ENCODE data around the gene SALL2.
A peak's percentile ranks its signal among the peaks of the same experiment; 100 is the strongest.

SALL2 gene

DNA sequence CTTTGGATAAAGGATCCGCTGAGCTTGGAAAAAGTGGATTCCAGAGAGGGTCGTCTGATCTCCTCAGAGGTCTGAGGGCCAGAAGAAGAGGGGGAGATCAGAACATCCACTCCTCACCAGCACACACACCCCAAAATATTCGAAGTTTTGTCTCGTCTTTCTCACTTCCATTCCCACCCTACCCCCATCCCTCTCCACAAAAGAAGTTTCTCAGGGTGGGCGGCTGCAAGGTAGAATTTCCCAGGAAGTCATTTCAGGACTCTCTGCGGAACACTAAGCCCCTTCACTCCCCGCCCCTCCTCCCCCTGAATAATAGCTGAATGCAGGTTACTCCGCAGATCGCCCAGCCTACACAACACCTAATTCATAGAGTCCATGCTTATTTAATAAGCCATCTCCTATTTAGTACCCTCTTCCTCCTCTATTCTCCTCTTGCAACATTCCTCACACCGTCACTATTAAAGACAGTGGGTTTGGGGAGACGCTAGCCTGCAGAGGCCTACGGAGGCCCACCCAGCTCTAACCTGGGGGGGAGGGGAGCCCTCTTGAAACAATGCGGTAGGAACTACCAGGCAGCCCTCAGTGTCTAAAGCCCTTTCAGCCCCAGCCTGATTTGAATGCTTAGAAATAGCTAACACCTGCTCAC is 649 bp upstream of the SALL2 start:
- DNase-seq = peak; percentile 72

DNA sequence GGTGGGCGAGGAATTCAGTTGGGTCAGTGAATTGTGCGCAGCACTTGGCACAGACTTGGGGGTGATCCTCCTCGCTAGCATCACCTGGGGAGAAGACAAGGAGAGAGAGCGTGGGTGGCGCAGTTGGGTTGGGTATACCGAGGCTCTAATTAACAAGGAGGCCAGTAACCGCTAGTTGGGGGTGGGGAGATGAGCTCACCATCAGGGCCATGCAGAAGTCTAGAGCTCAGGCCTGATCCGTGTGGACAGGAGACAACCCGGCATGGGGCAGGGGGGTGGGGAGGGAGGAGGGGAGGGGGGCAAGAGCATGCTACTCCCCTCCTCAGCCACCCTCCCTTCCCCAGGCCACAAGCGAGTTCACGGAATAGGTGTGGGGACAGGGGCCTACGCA is 580 bp downstream of the SALL2 start:
- DNase-seq = no peak

DNA sequence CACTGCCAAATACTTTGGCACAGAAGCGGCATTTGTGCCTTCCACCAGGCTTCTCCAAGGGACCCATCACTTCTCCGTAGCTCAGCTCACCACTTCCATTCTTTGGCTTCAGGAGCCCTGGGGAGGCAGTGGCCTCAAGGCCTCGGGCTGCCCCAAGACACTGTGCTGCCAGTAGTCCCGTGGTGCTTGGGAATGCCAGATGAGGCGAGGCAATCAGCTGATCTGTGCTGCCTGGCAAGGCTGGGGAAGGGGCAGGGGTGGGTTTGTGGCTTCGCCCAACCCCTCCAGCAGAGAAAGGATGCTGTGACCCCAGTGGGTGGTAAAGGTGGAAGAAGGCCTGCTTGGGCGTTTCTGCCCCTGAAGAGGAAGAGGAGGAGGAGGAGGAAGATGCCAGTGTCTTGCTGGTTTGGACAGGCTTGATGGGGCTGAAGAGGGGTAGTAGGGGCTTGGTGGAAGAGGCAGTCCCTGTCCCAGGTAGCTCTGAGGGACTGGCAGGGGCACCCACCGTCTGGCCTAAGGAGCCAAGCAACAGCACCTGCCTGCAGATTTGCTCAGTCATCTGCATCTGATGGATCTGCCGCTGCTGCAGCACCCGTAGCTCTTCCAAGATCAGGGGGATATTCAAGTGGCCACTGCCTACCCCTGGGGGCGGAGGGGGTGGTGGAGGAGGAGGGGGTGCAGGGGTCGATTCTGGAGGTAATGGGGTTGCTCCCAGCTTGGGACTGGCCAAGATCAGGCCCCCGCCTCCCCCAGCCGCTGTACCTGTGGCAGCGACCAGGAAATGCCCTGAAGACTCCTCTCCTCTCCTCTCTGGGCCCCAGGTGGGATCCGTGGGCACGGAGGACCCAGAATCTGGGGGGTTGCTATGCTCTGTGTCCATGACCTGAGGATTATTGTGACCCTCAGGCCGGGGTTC is 1.3 kb downstream of the SALL2 start:
- DNase-seq = no peak

DNA sequence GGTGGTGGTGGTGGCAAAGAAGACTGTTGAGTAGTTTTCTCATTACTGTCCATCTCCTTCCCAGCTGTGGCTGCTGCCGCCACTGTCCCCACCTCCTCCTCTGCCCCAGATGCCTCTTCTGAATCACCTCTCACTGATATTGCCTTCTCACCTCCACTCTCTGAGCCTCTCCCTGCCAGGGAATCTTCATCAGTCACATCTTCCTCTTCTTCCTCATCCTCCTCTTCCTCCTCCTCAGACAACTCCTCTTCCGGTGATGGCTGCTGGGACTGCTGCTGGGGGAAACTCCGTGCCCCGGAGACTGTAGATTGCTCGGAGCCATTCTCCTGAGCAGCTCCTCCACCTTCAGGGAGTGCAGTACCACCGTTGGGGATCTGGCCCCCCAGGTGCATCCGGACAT is 2.9 kb downstream of the SALL2 start:
- DNase-seq = no peak

DNA sequence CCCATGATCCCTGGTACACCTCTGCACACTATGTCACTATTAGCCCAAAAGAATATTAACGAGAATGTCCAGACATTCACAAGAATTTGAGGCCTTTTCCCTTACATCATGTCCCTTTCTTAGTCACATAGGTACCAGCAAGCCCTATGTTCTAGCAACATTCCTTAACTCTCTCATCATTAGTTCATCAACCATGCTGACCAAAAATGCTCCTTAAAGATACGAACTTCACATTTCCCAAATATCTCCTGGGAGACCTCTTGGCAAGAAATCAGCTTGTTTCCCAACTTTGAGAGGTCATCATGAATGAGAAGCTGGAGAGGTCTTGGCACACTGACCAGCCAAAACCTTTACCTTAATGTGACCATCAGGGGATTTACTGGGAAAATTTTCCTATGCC is 4.6 kb downstream of the SALL2 start:
- no peak for DNase-seq

DNA sequence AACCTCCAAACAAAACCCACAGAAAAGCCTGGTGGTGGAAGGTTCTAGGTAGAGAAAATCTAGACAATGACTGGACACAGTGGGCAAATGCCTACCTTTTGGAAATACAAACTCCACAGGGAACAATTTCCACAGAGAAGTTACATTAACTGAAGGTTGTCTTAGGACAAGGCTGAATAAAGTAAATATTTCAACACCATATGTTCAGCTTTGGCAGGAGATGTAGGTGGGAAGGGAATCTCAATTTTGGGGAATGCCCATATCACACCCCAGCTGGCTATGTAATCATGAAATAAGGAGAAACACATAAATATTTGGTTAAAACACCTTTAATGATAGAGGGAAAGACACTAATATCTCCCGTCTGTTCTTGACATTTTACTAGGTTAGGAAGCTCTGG is 5.4 kb downstream of the SALL2 start:
- DNase-seq = no peak

DNA sequence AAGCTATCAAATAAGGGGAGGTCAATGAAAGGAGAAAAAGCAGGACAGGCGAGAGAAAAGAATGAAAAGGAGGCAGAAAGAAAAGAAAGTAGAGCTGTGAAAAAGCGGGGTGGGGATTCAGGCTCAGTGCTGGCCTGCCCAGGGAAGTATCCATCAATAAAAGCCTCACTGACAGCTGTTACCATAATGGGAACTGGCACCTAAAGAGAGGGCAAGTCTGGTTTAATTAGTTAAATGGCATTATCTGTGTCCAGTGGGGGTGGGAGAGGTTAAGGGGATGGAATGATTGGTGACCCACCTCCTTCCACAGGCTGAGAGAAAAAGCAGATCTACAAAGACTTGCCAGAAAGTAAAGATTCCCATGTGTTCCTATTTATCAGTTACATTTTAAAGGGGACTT is 7.4 kb downstream of the SALL2 start:
- no peak for DNase-seq

DNA sequence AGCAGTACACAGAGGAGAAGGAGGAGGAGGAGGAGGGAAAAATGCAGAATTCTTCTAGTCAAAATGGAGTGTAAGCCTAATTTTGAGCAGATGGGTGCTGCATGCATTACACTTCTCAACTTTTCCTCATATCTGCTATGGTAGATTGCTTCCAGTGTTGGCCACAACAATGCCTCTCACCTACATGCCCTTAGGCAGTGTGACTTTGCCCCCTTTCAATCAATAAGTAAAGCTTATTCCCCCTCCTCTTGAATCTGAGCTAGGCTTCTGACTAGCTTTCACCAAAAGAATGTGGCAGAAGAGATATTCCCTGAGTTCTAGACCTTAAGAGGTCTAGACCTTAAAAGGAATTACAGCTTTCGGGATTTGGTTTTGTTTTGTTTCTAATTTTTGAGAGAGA is 11.8 kb downstream of the SALL2 start:
- DNase-seq = no peak

DNA sequence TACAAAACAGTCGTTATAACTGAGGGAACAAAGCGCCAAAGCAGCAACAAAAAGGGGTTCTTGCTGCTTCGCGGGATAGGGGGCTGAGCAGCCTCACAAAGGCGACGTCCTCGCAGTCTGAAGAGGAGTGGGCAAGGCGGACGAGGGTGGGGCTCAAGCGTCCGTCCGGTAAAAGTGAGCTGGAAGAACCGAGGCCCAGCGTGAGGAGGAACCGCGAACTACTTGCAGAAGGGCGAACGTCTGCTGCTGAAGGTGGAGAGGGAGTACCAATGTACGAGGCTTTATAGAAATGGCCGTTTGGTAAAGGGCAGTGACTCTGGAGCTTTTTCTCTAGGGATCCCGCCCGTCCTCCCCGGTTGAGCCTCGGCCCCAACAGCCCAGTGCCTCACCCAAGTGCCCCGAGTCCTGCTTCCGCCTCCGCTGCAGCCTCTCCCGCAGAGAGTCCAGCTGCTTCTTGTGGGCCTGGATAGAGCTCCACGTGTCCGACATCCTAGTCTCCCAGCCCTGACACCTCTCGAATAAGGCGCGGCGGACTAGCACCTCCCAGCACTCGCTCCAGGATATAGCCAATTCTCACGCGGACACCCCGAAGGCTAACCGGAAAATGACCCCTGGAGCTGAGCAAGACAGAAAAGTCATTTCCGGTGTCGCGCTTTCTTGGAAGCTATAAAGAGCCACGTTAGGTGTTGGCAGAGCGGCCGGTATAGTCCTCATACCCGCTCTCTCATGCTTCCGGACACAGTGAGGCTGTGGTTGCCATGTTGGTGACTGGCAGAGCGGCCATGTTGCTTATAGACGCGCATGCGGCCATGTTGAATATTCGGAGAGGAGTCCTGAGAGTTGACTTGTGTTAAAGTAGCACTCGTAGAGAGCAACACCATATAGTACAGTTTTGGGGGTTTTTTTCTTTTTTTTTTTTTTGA is 15.2 kb downstream of the SALL2 start, which contains the start of gene METTL3:
Gene METTL3, minus strand, starts transcription at position 606 of the 923 bp plus-strand sequence. Its CDS starts 117 bp downstream, at position 489.
- peak; percentile 99 for DNase-seq

DNA sequence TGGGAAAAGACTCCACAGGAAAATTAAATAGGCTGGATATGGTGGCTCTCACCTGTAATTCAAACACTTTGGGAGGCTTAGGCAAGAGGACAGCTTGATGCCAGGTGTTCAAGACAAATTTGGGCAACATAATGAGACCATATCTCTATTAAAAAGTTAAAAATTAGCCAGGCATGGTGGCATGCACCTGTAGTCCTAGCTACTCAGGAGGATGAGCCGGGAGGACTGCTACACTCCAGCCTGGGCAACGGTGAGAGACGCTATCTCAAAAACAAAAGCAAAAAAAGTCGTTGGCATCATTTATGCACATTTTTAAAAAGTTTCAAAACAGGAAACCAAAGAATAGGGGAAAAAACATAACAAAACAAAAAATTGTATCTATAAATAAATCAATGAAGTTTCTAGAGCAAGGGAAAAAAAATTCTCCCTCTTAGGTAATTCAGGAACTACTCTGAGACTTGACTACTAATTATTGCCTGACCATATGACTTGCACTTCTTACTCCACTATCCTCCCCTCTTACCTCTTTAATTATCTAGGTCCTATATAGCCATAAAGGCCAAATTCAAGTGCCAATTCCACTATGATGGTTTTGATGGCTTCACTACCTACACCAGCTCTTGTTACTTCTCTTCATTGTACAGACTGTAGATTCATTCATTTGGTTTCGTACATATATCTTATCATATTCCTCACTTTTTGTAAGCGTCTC is 16.6 kb downstream of the SALL2 start:
- no peak for DNase-seq

DNA sequence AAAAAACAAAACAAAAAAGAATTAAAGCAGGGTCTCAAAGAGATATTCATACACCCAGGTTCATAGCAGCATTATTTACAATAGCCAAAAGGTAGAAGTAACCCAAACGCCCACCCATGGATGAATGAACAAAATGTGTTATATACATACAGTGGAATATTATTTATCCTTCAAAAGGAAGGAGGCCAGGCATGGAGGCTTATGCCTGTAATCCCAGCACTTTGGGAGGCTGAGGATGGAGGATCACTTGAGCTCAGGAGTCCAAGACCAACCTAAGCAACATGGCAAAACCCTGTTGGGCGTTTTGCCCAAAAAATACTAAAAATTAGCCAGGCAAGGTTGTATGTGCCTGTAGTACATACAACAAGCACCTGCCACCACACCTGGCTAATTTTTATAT is 19.6 kb downstream of the SALL2 start:
- DNase-seq = no peak

DNA sequence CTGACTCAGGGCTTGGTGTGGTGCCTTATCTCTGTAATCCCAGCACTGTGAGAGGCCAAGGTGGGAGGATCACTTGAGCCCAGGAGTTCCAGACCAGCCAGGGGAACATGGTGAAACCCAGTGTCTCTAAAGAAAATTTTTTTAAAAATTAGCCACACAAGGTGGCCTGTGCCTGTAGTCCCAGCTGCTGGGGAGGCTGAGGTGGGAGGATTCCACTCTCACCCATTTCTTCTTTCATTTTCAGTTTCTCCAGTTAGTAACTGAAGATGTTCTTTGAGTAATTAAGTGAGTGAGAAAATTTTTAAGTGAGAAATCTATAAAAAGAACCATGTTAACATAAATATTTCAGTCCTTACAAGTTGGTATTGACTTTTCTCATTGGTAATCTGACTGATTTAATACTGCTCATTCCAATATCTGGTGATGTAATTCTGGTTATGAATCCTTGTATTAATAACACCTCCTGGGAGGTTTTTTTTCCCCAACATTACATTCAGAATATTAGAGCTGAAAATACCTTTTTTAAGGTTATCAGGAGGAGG is 21.1 kb downstream of the SALL2 start:
- DNase-seq = no peak

DNA sequence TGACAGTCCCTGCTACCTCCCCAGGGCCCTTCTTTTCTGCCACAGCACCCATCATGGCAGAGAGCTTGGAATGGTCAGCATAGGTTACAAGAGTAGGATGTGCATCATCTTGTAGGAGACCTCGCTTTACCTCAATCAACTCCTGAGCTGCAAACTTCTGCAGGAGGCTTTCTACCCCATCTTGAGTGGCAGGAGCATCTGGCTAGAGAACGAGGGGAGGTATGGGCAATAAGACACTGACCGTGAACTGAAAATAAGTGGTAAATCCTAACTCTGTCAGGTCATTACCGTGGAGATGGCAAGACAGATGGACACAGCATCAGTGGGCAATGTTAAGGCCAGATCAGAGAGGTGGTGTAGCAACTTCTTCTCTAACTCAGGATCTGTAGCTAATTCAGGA is 22.8 kb downstream of the SALL2 start:
- no peak for DNase-seq

DNA sequence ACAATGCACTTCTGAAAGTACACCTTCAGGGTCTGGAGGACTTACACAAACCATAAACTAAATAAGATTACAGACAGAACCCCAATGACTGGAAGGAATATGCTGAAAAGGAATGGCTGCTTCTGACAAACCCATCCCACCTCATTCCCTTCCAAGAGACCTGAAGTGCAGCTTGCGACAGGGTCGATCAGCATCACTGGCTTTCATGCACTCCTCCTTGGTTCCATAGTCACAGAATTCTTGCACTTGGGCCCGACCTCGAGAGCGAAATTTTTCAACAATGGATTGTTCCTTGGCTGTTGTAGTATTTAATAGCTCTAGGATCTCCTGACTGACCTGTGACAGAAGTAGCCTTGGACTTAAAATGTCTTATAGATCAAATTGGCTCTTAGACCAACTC is 24.6 kb downstream of the SALL2 start:
- no peak for DNase-seq

DNA sequence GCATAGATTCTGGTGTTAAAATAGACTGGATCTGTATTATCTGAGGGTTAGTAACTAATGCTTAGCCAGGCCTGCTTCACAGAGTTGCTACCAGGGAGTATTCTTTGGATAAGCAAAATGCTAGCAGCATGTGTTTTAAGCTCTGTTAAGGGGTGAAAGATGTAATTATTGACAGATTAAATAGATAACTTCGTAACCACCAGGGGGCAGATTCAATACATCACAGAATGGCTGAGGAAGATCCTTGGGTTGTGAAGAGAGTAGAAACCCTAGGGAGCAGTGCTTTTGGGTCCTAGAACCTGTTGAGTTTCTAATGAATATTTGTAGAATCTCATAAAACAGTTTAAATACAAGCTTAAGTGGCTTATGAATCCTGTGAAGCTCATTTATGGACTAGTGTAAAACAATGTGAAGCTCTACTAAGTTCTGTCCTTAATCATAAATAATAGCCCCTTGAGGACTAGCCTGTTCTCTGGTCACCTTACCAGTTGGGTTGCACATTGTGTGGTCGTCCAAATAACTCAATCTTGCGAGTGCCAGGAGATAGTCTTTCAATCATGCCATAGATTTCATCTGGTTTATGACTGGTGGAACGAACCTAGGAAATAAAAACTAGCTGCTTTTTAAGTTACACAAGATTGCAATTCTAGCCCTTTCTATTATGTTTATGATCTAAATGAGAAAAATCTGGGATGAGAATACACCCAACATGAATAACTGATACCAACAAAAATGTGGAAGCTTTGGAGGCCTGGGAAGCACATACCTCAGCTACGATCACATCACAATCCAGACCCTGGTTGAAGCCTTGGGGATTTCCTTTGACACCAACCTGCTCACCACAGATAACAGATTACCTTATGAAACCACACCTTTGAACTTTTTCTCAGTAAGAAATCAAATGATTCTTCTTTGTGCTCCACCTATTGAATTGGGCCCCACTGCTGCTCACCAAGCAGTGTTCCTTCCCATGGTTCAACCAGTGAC is 27.3 kb downstream of the SALL2 start:
- DNase-seq = peak; percentile 47

DNA sequence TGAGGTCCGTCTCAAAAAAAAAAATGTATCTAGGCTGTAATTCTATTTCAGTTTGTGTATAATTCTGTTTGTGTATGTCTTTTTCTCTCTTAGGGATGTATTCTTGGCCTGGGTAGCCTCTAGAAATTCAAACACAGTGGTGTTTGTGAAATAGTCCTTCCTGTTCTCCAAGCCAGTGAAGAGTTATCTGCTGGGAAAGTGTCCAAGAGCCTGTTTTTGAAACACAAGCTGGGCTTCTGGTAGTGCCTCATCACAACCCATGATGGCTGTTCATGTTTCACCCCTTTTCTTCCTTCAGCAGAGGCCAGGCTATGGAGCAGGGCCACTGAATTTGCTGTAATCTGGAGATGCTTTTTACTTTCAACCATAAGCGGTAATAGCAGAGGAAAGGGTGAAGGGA is 29.7 kb downstream of the SALL2 start:
- no peak for DNase-seq

DNA sequence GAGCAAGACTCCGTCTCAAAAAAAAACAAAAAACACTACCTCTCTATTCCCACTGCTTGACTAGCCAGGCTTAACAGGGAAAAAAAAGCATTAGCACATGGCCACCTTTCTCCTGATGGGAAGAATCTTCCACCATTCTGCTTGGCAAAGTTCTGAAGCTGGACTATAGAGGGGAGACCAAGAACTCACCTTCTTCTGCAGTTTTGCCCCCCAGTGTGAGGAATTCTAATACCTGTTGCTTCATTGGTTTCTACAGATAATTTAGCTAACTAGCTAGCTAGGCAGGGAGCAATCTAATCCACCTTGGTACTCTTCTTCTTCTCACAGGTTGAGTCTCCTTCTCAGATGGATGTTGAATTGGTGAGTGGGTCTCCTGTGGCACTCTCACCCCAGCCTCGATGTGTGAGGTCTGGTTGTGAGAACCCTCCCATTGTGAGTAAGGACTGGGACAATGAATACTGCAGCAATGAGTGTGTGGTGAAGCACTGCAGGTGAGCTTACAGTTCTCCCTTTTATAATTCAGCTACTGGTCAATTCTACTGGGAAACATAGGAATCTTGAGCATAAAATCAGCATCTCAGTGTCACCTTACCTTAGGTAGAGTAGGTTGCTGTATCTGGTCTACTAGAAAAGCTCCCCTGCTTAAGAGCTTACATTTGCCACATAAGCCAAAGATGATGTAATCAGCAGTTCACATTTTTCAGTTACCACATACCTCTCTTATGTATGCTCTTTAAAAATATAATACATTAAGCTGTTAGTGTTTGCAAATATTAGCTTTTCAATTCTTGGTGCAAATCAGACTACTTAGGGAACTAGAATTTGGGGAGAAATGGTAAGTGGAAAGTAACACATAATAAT is 31.0 kb downstream of the SALL2 start:
- no peak for DNase-seq

DNA sequence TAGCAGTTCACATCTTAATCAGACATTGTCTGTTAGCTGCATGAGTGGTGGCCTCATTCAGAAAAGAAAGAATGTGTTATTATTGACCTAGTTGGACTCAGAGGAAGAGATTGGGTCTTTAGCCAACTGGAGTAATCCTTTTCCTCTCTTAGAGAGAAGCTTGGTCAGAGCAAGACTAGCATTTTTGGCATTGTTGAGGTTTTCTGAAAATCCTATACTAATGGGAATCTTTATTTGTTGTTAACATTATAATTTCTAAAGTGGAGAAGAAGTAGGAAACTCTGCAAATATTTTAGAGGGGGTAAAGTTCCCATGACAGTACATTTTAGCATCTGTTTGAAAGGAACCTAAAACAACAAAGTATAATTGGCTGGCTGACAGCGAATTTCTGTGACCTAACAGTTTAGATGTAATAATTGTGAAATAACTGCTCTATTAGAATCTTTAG is 39.5 kb downstream of the SALL2 start:
- DNase-seq = no peak

DNA sequence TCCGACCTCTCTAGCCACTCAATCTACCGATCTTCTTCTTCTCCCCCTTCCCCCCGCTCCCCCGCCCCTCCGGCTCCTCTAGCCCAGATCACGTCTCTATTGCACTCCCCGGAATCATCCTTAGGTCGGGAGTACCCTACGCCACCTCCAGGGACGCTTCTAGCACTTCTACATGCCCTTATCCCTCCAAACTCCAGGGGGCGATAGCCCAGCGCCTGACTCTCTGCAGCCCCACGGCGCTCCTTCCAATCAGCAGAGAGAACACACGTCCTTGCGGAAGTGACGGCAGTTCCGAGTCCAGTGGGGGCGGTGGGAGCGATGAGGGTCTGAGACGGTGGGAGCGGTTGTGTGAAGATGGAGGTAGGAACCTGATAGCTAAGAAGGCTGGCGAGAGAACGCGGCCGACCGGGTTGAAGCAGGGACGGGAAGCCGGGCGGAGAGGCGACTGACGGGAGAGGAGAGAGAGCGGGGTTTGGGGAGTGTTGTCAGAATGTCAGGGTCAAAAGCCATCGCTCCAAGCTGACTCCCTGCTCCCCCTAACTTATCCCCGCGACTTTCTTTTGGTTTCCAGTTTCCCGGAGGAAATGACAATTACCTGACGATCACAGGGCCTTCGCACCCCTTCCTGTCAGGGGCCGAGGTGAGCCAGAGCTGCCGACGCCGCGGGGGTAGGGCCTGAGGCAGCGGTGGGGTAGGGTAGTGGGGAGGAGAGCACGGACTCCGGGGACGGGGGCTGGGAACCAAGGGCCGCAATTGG is 49.0 kb downstream of the SALL2 start, which contains the start of the genes RAB2B and TOX4:
Gene RAB2B, minus strand, starts transcription at position 35 of the 757 bp plus-strand sequence. CDS start 87 bp downstream, outside the sequence.
Gene TOX4, plus strand, starts transcription at position 271 of the 757 bp plus-strand sequence. Its CDS starts 84 bp downstream, at position 355.
- peak; percentile 99 for DNase-seq
